HL-60 (cell line): Measurements from ENCODE around the gene ANKRD60.

ENCODE experiments used
- DNase-seq, 2 experiments: peaks; one replicate each; pipeline ENCODE4 v3.0.0-alpha.2; 2010 to 2020; ENCODE audit warnings: low read depth in 1 of 2, low spot score in 1 of 2
- H3K27ac ChIP-seq: fragments of 250-450 bp; sonication (Bioruptor Pico); replicated peaks from 2 replicates; pipeline ENCODE4 v1.5.1; 2020; ENCODE audit warnings: mild to moderate bottlenecking, moderate library complexity
- H3K27me3 ChIP-seq: fragments of 250-450 bp; sonication (Bioruptor Pico); 2 replicates; pipeline ENCODE4 v1.5.1; 2021; ENCODE audit warnings: mild to moderate bottlenecking, moderate library complexity; ENCODE audit not compliant: insufficient read depth, poor library complexity, severe bottlenecking
- H3K4me3 ChIP-seq: replicated peaks from 2 replicates; pipeline ENCODE4 v1.5.1; 2011; ENCODE audit warnings: mild to moderate bottlenecking, control low read depth, low read length; ENCODE audit not compliant: insufficient read depth
- CTCF ChIP-seq: IDR thresholded peaks from one replicate; pipeline ENCODE4 v1.5.1; 2011; ENCODE audit warnings: low read length, control low read depth, inconsistent platforms; ENCODE audit not compliant: insufficient read depth
- GABPA ChIP-seq: IDR thresholded peaks from 2 replicates; pipeline ENCODE4 v1.6.1; 2012; ENCODE audit warnings: low read depth
- POLR2AphosphoS5 ChIP-seq: IDR thresholded peaks from 2 replicates; pipeline ENCODE4 v1.6.1; 2012; ENCODE audit warnings: low read depth
- REST ChIP-seq: IDR thresholded peaks from 2 replicates; pipeline ENCODE4 v1.6.1; 2012; ENCODE audit warnings: low read depth; ENCODE audit not compliant: insufficient replicate concordance
- SPI1 ChIP-seq: IDR thresholded peaks from 2 replicates; pipeline ENCODE4 v1.6.1; 2012; ENCODE audit warnings: low read depth, mild to moderate bottlenecking, borderline replicate concordance

The ANKRD60 gene

GRCh38 chr20:58223358-58223941, 5.0 kb downstream of the ANKRD60 start:
- TF ChIP-seq CTCF (no peak), SPI1 (no peak), GABPA (no peak), POLR2AphosphoS5 (no peak), REST (no peak)
- no peak overlapping the region for H3K4me3 ChIP-seq
- H3K27me3 ChIP-seq: peaks cover 41% of the 10 kb centered on the region
- H3K27ac ChIP-seq: no peak overlapping the region
- no peak for DNase-seq

- TF ChIP-seq SPI1 (no peak), REST (no peak), GABPA (no peak), CTCF (no peak), POLR2AphosphoS5 (no peak)
- Histone ChIP-seq H3K4me3 (no peak overlapping the region), H3K27me3 (peaks cover 34% of the 10 kb centered on the region), H3K27ac (no peak overlapping the region)
- DNase-seq: no peak
Measured at GRCh38 chr20:58222446-58222845, 6.0 kb downstream of the ANKRD60 start.

- no peak for TF ChIP-seq SPI1
- no peak for TF ChIP-seq POLR2AphosphoS5
- no peak for TF ChIP-seq CTCF
- no peak for TF ChIP-seq GABPA
- TF ChIP-seq REST: no peak
- DNase-seq: no peak
- Histone ChIP-seq H3K27me3 (peaks cover 10% of the 10 kb centered on the region), H3K4me3 (no peak overlapping the region), H3K27ac (no peak overlapping the region)
Measured at GRCh38 chr20:58219342-58219700, 9.1 kb downstream of the ANKRD60 start.
